Measurements from ENCODE around the gene SLC13A3. TPM values are rescaled to one million over a fixed set of nuclear protein-coding genes. Genes with fewer than 3 reads are reported as not detected.
"Not testable (repeated sequence)": the region's sequence is repeated elsewhere in the genome, so short reads cannot be mapped to it uniquely, and the experiment has no call there.

SLC13A3 gene
- total and polyA plus RNA-seq, 9 donors, result 0.36 to 7.1 (median 4.6) TPM

DNA sequence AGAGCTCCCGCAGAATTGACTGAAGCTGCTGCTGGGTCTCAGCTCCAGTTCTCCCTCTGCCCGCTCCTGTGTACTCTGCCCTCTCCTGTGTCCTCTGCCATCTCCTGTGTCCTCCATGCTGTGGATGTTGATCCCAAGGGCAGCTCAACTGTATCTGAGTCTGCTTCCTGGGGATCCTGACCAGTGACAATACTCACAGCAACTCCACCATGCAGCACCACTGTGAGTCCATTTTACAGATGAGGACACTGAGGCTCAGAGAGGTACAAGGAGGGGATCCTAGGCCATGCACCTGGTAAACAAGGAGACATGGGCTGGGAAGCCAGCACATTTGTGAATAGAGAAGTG, 29.4 kb upstream of the SLC13A3 start:
- 93 to 100% (median 94%) methylated on average over 2 of the region's 2 CpGs for WGBS, 3 donors

DNA sequence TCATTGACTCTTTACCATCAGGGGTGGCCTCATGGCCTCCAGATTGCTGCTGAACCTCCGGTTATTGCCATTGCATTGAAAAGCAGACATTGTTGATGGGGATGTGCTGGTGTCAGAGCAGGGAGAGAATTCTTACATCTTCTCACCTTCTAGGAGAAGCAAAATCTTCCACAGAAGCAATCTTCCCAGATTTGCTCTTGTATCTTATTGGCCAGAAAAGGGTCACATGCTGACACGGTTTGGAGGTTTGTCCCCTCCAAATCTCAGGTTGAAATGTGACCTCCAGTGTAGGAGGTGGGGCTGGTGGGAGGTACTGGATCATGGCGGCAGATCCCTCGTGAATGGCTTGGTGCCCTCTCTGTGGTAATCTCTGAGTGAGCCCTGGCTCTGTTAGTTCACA, 27.3 kb upstream of the SLC13A3 start:
- Histone ChIP-seq H3K9me3 (no peaks in the 10 kb centered on the region), H3K4me1 (ENCODE audit: insufficient read depth) (peaks cover 7% of the 10 kb centered on the region), H3K4me3 (no peak overlapping the region), H3K27me3 (no peaks in the 10 kb centered on the region), H3K36me3 (no peaks in the 10 kb centered on the region), H3K27ac (no peak overlapping the region)
- intact Hi-C loops (cut with DNase I), result no loop called here
- TF ChIP-seq POLR2A (IDR thresholded peaks at IDR 0.05) (no peak), EP300 (IDR thresholded peaks at IDR 0.05) (no peak)
- TF ChIP-seq, protein P1, sequence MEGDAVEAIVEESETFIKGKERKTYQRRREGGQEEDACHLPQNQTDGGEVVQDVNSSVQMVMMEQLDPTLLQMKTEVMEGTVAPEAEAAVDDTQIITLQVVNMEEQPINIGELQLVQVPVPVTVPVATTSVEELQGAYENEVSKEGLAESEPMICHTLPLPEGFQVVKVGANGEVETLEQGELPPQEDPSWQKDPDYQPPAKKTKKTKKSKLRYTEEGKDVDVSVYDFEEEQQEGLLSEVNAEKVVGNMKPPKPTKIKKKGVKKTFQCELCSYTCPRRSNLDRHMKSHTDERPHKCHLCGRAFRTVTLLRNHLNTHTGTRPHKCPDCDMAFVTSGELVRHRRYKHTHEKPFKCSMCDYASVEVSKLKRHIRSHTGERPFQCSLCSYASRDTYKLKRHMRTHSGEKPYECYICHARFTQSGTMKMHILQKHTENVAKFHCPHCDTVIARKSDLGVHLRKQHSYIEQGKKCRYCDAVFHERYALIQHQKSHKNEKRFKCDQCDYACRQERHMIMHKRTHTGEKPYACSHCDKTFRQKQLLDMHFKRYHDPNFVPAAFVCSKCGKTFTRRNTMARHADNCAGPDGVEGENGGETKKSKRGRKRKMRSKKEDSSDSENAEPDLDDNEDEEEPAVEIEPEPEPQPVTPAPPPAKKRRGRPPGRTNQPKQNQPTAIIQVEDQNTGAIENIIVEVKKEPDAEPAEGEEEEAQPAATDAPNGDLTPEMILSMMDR (IDR thresholded peaks at IDR 0.05), result no peak
- 77 to 85% (median 79%) methylated on average over 4 of the region's 4 CpGs for WGBS, 3 donors
- DNase-seq, result no peak

More for the DNA sequence above, 29.4 kb upstream of the SLC13A3 start:
- Histone ChIP-seq H3K4me3 (no peak overlapping the region), H3K27ac (no peak overlapping the region), H3K9me3 (no peaks in the 10 kb centered on the region), H3K27me3 (no peaks in the 10 kb centered on the region), H3K36me3 (no peaks in the 10 kb centered on the region), H3K4me1 (ENCODE audit: insufficient read depth) (peaks cover 8% of the 10 kb centered on the region)
- intact Hi-C loops (cut with DNase I), result loop anchor here in 2 of 4 donors (5.0 kb wide), 2 partner anchors 118 to 123 kb away; no protein-coding TSS in a partner anchor
- TF ChIP-seq, protein P1 (IDR thresholded peaks at IDR 0.05), result no peak
- TF ChIP-seq EP300 (IDR thresholded peaks at IDR 0.05) (no peak), POLR2A (IDR thresholded peaks at IDR 0.05) (no peak)
- no peak for DNase-seq

DNA sequence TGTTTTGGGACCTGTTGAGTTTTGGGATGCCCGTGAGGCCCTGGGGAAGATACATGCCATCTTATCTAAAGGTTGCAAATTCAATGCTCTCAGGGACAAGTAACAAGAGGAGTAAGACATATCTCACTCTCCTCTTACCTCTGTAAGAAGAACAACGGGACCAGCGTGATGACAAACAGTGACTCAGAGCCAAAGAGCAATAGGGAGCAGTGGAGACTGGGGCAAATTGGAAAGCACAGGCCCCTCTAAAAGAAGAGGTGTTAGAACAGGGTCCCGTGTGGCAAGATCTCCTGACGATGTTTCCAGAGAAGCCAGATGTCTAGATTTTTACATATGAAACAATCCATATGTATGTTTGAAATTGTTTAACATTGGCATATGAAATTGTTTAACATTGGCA, 26.3 kb upstream of the SLC13A3 start:
- no peaks in the 10 kb centered on the region for H3K36me3 ChIP-seq
- no peaks in the 10 kb centered on the region for H3K9me3 ChIP-seq
- H3K27me3 ChIP-seq, result no peaks in the 10 kb centered on the region
- no peak for TF ChIP-seq POLR2A (IDR thresholded peaks at IDR 0.05)
- TF ChIP-seq, protein P1 (IDR thresholded peaks at IDR 0.05), result no peak
- no peak for TF ChIP-seq EP300 (IDR thresholded peaks at IDR 0.05)
- H3K27ac ChIP-seq, result no peak overlapping the region
- H3K4me1 ChIP-seq (ENCODE audit: insufficient read depth), result peaks cover 3% of the 10 kb centered on the region
- H3K4me3 ChIP-seq, result no peak overlapping the region
- intact Hi-C loops (cut with DNase I), result no loop called here
- WGBS, 3 donors, result 84 to 92% (median 89%) methylated on average over 5 of the region's 5 CpGs
- no peak for DNase-seq

DNA sequence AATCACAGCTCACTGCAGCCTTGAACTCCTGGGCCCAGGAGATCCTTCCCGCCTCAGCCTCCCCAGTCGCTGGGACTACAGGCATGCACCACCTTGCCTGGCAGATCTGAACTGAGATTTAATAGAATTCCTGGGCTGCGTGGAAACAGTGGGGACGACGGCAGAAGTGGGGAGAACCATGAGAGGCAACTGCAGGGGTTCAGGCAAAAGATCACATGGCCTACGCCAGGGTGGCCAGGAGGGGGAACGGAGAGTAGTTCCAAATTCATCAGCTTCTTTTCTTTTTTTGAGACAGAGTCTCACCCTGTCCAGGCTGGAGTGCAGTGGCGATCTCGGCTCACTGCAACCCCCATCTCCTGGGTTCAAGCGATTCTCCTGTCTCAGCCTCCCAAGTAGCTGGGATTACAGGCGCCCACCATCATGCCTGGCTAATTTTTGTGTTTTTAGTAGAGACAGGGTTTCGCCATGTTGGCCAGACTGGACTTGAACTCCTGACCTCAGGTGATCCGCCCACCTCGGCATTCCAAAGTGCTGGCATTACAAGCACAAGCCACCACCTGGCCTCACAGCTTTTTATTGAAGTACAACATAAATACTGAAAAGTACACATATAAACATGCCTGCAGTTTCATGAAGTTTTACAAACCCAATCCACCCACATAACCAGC, 25.5 kb upstream of the SLC13A3 start:
- H3K36me3 ChIP-seq; H3K27me3 ChIP-seq; H3K4me1 ChIP-seq (ENCODE audit: insufficient read depth); H3K9me3 ChIP-seq; H3K4me3 ChIP-seq; intact Hi-C loops (cut with DNase I); DNase-seq; H3K27ac ChIP-seq: not testable (repeated sequence)
- WGBS, 3 donors, result 83 to 91% (median 86%) methylated on average over 13 to 14 of the region's 14 CpGs

DNA sequence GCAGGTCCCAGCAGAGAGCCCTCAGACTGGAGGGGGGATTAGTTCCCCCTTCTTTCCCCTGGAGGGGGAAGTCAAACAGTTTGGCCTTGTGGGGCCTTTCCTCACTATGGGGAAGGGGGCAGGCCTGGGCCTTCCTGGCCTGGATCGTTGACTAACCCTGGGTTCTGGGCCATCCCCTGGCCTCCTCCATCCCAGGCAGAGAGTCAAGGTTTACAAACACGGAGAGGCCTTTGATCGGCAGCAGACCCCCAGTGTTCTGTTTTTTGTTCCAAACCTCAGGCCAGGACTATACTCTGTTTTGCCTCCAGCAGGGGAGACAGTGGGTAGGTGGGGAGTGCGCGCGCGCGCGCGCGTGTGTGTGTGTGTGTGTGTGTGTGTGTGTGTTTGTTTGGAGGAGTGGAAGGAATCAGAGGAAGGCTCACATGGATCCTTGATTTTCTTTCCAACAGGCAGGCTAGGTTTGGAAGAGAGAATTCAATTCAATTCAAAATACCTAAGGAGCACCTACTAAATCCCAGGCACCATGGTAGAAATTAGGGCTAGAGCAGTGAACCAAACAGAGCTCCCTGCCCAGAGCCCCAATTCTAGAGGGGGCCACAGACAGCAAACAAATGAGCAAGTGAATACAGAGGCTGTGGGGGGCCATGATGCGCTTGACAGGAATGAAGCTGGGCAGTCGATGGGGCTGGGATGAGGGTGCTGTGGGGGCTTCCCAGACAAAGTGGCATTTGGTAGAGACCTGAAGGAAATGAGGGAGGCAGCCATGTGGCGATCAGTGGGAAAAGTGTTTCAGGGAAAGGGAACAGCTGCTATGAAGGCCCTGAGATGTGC, 23.2 kb upstream of the SLC13A3 start:
- Histone ChIP-seq H3K9me3 (no peaks in the 10 kb centered on the region), H3K4me1 (ENCODE audit: insufficient read depth) (no peaks in the 10 kb centered on the region), H3K36me3 (no peaks in the 10 kb centered on the region), H3K4me3 (no peak overlapping the region), H3K27ac (no peak overlapping the region), H3K27me3 (no peaks in the 10 kb centered on the region)
- TF ChIP-seq, protein P1 (IDR thresholded peaks at IDR 0.05), result no peak
- no peak for TF ChIP-seq POLR2A (IDR thresholded peaks at IDR 0.05)
- no peak for TF ChIP-seq EP300 (IDR thresholded peaks at IDR 0.05)
- intact Hi-C loops (cut with DNase I), result no loop called here
- DNase-seq, result no peak
- WGBS, 3 donors, result 70 to 81% (median 79%) methylated on average over 14 of the region's 14 CpGs

All from ovary (tissue), 9 donors.